ENCODE data around the gene CTNND2.

CTNND2 gene, protein sequence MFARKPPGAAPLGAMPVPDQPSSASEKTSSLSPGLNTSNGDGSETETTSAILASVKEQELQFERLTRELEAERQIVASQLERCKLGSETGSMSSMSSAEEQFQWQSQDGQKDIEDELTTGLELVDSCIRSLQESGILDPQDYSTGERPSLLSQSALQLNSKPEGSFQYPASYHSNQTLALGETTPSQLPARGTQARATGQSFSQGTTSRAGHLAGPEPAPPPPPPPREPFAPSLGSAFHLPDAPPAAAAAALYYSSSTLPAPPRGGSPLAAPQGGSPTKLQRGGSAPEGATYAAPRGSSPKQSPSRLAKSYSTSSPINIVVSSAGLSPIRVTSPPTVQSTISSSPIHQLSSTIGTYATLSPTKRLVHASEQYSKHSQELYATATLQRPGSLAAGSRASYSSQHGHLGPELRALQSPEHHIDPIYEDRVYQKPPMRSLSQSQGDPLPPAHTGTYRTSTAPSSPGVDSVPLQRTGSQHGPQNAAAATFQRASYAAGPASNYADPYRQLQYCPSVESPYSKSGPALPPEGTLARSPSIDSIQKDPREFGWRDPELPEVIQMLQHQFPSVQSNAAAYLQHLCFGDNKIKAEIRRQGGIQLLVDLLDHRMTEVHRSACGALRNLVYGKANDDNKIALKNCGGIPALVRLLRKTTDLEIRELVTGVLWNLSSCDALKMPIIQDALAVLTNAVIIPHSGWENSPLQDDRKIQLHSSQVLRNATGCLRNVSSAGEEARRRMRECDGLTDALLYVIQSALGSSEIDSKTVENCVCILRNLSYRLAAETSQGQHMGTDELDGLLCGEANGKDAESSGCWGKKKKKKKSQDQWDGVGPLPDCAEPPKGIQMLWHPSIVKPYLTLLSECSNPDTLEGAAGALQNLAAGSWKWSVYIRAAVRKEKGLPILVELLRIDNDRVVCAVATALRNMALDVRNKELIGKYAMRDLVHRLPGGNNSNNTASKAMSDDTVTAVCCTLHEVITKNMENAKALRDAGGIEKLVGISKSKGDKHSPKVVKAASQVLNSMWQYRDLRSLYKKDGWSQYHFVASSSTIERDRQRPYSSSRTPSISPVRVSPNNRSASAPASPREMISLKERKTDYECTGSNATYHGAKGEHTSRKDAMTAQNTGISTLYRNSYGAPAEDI (N-terminal part only)

DNA sequence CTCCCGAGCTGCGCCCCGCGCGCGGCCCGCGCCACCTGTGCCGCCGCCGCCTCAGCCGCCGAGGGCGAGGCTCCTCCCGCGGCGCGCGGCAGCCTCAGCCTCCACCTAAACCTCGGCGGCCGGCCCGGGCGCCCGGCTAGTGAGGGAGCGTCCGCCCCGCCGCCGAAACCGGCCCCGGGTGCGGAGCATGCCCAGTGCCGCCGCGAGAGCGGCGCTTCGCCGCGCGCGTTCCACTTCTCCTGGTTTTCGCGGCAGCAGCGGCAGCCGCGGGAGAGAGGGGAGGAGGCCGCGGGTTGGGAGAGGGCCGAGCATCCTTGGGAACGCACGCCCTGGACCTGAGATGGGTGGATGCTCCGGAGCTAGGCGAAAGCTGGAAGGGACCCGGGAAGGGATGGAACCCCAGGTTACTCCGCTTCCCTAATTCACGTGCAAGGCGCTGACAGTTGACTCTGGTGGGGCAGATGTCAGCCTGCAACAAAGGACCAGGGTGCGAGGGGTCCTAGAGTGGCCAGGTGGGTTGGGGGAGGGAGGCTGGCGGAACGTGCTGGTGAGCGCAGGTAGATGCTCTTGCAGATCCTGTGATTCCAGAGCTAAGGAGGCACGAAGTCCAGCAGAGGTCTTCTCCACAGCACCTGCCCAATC lies at the start of gene CTNND2:
Gene CTNND2 (minus strand): TSS at position 182 of the 642 bp plus-strand sequence. CDS start 593 bp downstream, outside the sequence.
- no peak for DNase-seq

DNA sequence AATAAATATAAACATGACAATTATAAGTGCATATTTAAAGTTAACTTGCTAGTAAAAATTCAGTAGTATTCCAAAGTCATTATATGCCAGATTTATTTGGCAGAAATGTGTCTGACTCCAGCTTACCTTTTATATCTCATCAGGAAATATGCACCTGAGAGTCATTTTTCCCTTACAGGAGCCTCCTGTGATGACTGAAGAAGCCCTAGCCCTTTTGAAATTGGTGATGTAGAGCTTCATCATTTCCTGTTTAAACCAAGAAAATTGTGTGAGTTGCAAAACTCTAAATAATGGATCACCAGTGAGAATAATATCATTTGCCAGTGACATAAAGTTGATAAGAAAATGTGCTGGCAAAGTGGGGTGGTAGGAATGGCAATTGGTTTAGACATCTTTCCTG lies 42.1 kb upstream of the CTNND2 start:
- DNase-seq: no peak

DNA sequence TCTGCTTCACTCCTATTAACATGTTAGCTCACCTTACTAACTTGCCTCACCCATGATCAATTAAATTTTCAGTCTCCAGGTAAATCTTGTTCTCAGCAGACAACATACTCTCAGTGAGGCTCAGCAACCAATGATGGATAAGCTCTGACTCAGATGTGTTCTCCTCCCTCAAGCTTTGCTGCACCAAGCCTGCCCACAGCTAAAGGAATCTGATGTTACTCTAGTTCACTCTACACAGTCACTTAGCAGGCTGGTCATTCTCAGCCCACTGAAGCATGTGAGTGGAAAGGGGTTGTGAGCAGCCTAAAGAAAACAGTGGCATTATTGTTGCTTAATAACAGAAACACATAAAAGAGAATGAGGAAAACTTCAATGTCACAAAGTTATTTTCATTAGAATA lies 37.3 kb upstream of the CTNND2 start:
- DNase-seq: no peak

DNA sequence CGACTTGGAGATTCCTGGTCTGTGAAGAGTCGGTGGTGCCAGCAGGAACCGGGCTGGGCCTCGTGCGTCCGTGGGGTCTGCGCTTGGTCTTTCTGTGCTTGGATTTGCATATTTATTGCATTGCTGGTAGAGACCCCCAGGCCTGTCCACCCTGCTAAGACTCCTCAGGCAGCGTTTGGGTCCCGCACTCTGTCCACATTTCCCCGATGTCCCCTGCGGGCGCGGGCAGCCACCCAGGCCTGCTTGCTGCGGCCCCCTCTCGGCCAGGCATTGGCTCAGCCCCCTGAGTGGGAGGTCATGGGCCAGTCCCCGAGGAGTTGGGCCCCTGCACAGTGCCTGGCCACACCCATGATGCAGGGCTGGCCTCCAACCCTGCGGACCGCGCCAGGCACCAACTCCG lies 27.4 kb upstream of the CTNND2 start:
- no peak for DNase-seq

DNA sequence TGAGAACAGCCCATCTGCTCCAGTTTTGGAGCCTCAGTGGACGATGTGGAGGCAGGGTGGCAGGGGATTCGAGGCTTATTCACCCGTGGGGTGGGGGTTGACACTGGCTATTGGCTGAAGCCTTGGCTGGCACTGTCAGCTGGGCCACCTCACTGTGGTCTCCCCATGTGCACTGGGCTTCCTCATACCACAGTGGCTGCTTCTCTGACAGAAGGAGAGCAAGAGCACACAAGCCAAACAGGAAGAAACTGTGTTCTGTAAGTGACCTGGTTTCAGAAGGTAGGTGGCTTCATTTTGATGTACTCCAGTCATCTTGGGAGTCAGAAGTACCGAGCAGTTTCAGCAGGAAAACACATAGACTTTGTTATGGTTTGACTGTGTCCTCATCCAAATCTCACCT lies 24.7 kb upstream of the CTNND2 start:
- no peak for DNase-seq

DNA sequence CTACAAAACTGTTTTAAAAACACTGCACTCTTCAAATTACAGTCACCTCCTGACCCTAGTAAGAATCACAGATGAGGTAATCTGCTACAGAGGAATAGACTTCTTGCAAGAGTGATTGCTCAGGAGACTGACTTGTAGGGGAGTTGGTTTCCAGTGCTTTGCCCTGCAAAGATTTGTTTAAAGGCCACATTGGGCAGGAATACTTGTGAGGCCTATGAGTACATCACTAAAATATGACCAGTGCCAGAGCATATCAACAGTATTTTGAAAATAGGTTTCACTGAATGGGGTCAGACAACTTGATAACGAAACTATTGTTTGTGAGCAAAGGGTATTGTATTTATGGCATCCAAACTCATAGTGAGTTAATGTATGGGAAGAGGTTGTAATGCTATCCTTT lies 21.5 kb upstream of the CTNND2 start:
- no peak for DNase-seq

DNA sequence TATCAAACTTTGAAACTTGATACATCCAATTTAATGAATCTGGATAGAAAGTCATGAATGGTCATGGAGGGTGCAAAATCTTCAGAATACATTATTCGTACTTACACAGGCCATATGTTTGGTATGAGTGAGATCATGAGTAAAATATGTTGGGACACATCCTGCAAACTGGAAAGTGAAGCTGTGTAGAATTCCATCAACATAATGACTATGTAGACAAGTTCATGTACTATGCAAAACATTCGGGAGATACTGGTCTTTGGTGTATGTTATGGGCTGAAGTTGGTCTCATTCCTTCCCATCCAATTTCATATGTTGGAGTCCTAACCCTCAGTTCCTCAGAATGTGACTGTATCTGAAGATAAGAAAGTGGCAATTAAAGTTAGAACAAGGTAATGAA lies 18.1 kb upstream of the CTNND2 start:
- DNase-seq: no peak

DNA sequence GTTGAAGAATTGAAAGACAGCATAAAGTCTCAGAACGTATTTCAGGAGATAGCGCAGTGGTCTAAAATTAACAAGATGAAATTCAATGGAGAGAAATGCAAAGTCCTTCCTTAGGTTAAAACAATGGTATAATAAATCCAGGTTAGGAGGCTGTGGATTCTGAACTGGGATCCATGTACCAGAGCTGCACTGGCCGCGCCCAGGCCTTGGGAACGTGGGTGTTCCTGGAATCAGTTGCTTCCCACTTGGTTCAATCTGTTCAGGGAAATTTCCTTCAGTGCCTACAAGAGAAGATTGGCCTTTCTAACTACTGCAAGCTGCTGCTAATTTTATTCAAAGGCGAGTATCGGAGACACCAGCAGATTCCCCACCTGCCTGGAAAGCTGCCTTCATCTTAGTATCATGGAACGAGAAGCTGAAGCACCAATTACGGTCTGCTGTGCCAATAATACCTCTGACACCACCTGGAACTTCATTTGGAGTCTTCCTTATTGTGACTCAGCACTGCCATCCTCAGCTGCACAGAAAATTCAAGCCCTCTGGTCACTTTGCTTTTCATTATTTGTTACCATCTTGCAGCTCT lies 14.3 kb upstream of the CTNND2 start:
- DNase-seq: no peak

DNA sequence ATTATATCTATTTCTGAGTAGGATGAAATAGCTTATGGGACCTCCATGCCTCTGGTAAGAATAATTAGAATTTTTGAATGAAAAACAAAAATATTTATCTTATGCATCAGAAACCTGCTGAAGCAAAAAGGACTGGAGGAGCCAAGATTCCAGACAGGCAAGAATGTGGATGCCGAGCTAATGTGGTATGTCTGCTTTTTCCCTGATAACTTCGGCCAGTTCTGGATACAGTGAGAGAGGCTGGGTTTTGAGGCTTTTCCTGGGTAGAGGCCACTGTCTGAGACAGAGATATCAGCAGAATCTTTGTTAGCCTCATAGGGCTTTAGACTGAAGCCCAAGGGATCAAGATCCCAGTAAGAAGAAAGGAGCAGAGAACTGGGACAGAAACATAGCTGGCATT lies 5.2 kb upstream of the CTNND2 start:
- no peak for DNase-seq

DNA sequence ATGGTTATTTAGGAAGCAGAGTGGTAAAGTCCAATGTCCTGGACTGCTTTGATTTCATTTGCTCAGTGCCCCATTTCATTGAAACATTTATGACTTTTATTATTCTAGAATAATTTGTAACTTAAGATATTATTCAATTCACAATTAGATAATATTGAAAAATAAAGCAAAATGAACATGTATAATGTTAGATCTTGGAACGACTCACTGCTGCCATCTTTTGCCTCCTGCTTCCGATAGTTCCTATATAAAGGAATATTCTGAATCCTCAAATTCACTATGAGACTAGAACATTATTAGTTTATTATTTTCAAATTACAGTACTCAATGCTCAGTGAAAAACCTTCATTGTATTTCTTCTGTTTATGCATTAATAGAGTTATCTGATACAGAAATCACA lies 2.3 kb upstream of the CTNND2 start:
- DNase-seq: no peak

DNA sequence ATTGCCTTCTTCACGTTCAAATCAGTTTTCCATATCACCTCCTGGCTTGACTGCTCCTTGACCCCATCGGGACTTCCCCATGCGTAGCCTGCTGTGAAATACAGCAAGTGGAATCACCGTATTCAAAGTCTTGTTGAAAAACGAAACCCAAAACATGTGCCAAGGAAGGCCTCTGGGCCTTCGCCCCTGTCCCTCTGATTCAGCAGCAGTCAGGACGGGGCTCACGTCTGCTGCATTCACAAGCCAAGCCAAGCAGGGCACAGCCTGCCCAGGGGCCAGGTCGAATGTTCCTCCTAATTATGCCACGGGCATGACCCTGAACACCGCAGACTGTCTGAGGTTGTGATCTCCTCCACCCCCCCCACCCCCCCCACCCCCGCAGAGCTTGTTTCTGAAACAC lies 960 bp upstream of the CTNND2 start:
- DNase-seq: no peak

DNA sequence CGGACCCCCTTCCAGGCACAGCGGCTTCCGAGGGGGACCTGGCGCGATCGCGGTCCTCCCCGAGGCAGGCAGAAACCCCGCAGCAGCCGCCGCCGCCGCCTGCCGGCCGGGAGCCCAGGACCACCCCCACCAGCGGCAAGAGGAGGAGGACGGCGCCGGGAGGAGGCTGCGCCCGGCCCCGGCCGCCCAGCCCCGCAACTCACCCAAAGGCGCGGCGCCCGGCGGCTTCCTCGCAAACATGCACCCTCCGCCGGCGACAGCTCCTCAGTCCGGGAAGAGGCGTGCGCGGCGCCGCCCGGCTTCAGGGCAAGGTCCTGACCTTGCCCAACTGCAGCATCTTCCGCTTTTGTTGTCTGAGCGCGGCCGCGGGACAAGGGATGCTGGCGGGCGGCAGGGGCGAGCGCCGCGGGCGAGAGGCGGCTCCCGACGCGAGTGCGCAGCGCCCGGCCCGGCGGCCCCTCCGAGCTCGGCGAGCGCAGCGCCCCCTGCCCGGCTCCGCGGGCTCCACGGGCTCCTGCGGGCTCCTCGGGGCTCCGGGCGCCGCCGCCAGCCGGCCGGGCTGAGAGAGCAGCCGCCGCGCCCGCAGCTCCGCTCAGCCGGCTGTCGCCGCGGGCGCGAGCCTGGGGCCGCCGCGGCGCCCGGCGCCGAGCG lies 507 bp downstream of the CTNND2 start:
- no peak for DNase-seq

DNA sequence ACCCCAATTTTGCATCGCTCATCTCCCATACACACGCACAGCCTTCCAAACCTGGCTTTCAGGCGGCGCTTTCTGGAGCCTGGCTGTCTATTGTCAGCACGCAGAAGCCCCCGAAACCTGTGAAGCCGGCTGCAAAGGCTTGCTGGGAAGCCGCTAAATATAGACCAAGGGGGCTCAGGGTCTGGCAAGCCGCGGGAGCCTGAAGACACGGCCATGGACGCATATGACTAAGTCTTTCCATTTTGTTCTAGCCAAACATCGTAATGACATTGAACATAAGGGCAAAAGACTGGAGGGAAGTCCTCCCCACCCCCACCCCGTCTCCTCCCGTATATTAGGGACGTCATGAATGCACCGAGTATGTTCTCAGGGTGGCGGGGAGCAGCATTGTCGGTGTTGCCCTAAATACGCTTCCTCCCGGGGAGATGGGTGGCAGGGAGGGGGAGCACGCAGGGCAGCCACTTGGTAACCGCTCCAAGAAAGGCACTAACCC lies 1.1 kb downstream of the CTNND2 start:
- no peak for DNase-seq

DNA sequence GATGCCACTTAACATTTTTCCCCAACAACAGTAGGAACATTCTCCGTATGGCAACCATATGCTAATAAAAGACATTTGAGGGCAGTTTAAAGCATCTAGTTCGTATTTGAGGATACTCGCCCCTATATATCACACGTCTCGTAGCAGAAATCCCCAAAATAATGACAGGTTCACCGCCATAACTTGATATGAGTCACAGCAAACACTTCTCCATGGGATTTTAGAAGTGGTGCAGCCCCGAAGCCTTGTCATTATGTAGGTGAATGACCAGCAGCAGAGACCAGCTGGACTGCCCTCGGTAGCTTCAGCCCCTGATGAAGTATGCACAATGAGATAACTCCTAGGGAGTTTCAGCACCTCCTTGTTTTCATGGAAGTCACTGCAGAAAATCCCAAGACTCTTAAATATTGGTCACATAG lies 2.0 kb downstream of the CTNND2 start:
- no peak for DNase-seq

DNA sequence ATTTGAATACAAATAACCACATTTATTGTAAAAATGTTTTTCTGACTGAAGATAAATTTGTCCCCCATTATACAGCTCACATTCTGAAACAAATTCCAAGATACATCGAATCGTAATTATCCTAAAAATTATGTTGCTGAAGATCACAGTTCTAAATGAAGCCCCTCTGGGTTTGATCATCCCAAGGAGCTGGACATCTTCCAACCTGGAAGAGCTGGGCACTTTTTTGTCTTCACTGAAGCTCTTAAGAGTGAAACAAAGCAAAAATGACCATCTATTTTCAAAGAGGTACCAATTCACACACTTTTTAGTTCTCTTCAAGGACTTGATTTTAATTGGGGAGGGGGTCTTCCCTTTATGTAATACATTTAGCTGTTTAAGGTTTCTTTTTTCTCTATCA lies 5.5 kb downstream of the CTNND2 start:
- no peak for DNase-seq

DNA sequence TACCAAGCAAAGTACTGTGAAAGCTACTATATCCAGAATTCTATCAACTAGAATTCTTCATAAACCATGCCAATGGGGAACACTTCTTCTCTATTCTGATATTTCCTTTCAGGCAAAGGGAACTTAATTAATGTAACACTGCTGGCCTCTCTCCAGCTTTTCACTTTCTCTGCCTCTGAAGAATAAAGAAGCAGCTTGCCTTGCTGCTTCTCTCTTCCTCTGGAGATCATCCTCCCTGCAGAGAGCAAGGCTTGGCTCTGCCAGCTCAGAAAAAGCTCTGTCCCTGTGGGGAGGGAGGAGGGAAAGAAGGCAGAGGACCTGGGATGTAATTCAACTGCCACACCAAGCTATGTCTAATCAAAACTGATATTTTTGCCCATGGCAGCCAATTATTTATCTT lies 6.5 kb downstream of the CTNND2 start:
- DNase-seq: no peak

DNA sequence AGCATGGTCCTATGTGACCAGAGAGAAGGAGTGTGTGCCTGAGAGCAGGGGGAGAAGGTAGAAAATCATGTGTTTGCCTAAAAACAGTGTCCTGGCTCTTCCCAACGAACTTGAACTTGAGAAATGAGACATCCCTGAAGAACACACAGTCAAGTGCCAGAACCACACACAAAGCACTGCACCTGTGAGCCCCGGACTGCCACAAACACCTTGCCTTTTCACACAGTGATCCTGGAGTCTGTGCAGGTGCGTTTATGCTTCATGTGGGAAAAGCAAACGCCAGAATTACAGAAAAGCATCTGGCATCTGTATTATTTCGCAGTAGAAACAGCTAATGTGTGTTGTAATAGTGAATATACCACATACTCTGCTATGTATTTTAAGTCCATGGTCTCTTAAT lies 9.3 kb downstream of the CTNND2 start:
- DNase-seq: no peak

DNA sequence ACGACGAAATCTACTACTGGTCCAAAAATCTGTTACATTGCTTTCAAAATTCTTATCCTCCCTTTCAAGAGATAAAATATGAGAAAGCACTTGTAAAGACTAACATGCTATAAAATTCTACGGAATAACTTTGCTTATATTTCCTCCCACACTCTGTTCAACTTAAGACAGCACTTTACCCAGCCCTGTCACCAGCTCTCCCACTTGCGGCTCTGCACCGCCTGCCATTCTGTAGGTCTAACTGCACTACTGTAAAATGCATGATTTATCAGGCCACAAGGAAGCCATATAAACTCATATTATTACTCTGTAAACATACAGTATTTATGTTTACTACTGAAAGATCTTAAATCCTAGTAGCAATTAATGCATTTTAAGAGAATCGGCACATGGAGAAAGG lies 11.4 kb downstream of the CTNND2 start:
- DNase-seq: no peak

DNA sequence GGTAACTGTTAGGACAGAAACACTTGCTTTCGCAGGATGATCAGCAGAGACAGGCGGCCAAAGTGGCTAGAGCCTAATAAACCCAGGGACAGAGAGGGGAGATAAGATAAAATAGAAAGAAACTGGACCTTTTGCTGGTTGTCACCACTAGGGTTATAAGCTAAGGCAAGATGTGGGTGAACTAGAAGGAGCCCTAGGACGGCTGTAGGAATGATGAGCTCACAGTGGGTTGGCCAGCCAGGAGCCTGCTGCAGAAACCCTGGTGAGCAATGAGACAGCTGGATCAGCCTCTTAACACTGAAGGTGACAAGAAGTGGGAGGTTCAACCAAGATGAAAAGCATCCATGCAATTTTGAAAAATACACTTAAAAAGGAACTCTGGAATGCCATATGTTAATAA lies 13.5 kb downstream of the CTNND2 start:
- no peak for DNase-seq

DNA sequence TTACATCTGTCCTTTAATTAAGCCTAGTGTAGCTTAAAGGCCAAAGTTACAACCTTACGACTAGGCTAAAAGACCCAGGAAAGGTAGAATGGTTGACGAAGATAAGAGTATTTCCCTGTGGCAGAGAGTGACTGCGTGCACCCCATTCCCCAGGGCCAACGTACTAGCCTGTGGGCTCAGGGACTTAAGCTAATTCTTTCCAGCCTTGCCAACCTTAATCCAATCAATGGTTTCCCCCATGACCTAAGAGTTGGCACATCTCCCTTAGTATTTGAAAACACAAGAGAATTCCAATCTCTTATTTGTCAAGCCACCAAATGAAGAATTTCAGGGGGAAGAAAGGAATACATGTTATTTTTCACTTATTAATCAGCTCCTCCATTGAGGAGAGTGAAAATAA lies 16.0 kb downstream of the CTNND2 start:
- DNase-seq: no peak

DNA sequence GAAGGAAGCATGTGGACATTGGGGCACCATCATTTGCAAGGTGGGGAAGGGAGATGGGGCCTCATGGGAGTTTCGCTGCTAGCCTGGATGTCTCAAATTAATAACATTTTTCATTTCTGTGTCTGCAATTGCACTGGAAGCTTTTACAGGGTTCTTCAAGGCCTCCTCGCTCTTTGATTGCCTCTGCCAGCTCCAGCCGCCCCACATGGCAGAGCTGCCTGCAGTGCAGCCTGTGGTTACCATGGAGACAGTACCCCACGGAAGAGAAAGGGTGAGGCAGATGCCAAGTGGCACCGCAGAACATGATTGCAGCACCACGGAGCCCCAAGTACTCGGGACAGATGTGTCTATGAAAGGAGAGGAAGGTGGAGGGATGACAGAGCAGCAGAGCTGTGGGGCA lies 25.4 kb downstream of the CTNND2 start:
- no peak for DNase-seq

DNA sequence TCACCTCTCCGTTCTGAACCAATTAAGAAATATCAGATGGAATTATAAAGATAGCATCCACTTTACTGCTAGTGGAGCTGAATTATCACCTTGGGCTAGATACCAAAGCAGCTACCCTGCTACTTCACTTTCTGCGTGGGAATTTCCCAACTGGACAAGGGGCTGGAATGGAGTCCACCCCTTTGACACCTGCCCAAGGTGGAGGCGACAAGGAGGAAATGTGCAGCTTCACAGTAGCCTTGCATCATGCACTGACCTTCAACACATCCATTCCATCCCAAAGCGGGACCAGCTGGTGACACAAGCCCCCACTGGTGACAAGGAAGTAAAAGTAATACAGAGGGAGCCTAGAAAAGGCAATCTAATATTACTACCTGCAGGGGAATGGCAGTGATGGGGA lies 30.7 kb downstream of the CTNND2 start:
- DNase-seq: no peak
